ENCODE measurements around the gene MLXIP.

Gene MLXIP

DNA sequence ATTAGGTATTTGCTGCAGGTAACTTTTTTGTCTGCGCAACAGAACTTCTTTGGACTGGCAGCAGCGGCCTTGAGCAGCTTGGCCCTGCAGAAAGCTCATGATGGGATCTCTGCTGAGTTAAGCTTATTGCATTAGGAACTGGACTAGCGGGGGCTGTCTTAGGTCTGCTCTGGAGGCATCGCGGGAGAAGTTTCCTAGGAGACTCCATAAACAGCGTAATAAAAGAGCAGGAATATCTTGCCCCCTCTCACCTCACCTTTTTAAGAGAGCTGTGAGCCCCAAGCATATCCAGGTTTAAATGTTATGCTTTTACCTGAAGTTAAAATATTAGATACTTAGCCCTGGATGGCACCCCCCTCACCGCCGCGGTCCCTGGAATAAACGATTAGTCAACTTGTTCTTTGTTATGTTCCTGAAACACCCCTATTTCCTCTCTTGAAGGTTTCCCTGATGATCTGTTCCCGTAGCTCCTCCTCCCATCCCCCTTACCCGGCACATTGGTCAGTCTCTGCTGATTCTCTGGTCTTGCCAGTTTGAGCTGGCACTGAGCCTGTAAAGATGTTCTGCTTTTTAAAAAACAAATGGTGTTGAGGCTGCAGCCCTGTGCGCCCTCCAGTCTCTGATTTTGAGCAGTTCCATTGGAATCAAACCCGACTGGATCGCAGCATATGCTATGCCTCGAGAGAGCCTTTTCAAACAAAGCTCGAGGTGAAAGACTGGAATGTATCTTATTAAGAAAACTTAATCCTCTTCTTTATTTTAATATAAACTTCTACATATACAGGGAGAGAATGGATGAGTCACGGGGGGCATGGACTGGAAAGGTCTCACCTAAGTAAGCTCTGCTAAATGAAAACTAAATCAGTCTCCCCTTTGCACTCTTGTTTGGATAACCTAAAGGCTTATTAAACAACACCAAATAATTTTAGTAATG lies 1.9 kb downstream of the MLXIP start:
- H3K4me1 ChIP-seq (ENCODE audit: control insufficient read depth, insufficient read depth, low read length, unreplicated experiment), result peaks cover 26% of the 10 kb centered on the region

DNA sequence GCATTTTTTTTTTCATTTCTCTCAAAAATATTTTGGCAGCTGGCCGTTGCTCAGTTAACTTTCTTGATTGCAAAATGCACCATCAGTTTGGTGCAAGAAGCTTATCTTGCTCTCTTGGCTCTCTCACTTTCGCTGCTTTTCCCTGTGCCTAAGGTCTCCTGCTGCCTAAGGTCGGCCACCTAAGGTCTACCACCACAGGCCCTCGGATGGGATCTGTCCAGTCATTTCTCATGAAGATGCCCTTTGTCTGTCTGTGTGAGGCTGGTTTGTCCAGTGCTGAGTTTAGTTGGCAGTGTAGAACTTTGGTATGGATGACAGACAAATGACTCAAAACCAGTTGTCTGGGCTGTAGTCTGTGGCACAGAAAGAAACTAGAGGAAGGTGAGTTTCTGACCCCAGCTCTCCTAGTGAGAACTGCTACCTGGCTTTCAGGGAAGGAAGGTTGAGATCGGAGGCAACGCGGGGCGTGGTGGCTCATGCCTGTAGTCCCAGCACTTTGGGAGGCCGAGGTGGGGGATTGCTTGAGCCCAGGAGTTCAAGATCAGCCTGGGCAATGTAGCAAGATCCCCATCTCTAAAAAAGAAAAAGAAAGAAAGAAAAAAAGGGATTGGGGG lies 2.6 kb downstream of the MLXIP start:
- Histone ChIP-seq H3K27me3 (ENCODE audit: insufficient read depth, low read length) (no peaks in the 10 kb centered on the region), H3K27ac (ENCODE audit: low read depth, low read length) (peak overlapping the region; percentile 58), H3K36me3 (ENCODE audit: insufficient read depth, low read length) (0 out of 2 replicates have a peak, but pooled peaks cover 2% of the 10 kb centered on the region), H3K4me1 (ENCODE audit: control insufficient read depth, insufficient read depth, low read length, unreplicated experiment) (peaks cover 26% of the 10 kb centered on the region), H3K4me3 (ENCODE audit: low read depth, low read length) (peak overlapping the region; percentile 99), H2AFZ (ENCODE audit: low read length, unreplicated experiment) (no peak overlapping the region), H3K79me2 (ENCODE audit: control insufficient read depth, insufficient read depth, low read length, unreplicated experiment) (peaks cover 68% of the 10 kb centered on the region)

More for the DNA sequence above, 1.9 kb downstream of the MLXIP start:
- Histone ChIP-seq H3K79me2 (ENCODE audit: control insufficient read depth, insufficient read depth, low read length, unreplicated experiment) (peaks cover 60% of the 10 kb centered on the region), H2AFZ (ENCODE audit: low read length, unreplicated experiment) (no peak overlapping the region), H3K27ac (ENCODE audit: low read depth, low read length) (peak overlapping the region; percentile 58), H3K27me3 (ENCODE audit: insufficient read depth, low read length) (no peaks in the 10 kb centered on the region), H3K4me3 (ENCODE audit: low read depth, low read length) (peak overlapping the region; percentile 99), H3K36me3 (ENCODE audit: insufficient read depth, low read length) (0 out of 2 replicates have a peak, but pooled peaks cover 2% of the 10 kb centered on the region)

DNA sequence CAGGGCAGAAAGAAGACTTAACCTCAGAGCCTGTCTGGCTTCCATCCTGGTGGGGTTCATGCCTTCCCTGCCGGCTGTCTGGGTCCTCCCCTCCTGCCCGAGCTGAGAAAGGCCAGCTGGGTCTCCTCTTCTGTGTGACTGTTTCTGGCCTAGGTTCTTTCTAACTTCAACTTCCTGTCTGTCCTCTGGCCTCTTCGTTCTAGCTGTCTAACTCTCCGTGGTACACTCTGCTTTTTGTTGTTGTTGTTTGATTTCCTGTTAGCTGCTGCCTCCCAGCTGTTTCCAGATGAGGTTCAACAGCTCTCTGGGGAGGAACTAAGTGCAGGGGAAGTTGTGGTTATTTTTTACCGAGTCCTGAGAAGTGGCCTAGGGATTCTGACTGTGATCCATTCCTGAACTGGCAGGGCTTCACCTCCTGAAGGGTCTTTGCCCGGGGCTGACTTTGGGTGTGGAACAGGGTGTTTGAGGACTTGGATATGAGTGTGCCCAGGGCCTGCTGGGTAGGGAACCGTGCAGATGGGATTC lies 3.2 kb downstream of the MLXIP start:
- H2AFZ ChIP-seq (ENCODE audit: low read length, unreplicated experiment), result no peak overlapping the region
- H3K36me3 ChIP-seq (ENCODE audit: insufficient read depth, low read length), result 0 out of 2 replicates have a peak, but pooled peaks cover 2% of the 10 kb centered on the region
- H3K4me1 ChIP-seq (ENCODE audit: control insufficient read depth, insufficient read depth, low read length, unreplicated experiment), result peaks cover 26% of the 10 kb centered on the region
- H3K79me2 ChIP-seq (ENCODE audit: control insufficient read depth, insufficient read depth, low read length, unreplicated experiment), result peaks cover 73% of the 10 kb centered on the region
- peak overlapping the region; percentile 99 for H3K4me3 ChIP-seq (ENCODE audit: low read depth, low read length)
- H3K27ac ChIP-seq (ENCODE audit: low read depth, low read length), result peak overlapping the region; percentile 58
- H3K27me3 ChIP-seq (ENCODE audit: insufficient read depth, low read length), result no peaks in the 10 kb centered on the region

DNA sequence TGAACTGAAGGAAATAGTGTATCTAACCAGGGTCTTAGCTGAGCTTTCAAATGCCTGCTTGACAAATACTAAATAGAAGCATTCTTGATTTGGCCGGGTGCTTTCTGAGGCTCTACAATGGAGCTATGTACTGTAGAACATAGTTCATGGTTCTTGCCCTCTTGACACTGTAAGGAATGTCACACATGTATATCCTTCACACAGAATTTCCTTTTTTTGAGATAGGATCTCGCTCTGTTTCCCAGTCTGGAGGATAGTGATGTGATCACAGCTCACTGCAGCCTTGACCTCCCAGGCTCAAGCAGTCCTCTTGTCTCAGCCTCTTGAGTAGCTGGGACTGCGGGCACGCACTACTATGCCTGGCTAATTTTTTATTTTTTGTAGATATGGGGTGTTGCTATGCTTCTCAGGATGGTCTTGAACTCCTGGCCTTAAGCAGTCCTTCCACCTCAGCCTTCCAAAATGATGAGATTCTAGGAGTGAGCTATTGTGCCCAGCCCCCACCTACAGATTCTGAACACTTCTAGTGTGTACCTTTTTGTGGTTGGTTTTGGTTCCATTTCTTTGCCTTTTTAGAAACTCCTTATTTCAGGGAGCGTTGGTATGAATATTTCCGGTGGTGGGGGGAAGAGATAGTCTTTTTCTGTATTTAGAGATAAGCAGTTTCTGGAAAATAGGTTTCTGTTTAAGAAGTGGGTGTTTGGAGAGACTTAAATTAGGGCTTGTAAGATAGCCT lies 4.2 kb downstream of the MLXIP start:
- no peak overlapping the region for H2AFZ ChIP-seq (ENCODE audit: low read length, unreplicated experiment)
- 0 out of 2 replicates have a peak, but pooled peaks cover 2% of the 10 kb centered on the region for H3K36me3 ChIP-seq (ENCODE audit: insufficient read depth, low read length)
- H3K4me1 ChIP-seq (ENCODE audit: control insufficient read depth, insufficient read depth, low read length, unreplicated experiment), result peaks cover 22% of the 10 kb centered on the region
- peaks cover 84% of the 10 kb centered on the region for H3K79me2 ChIP-seq (ENCODE audit: control insufficient read depth, insufficient read depth, low read length, unreplicated experiment)
- H3K27me3 ChIP-seq (ENCODE audit: insufficient read depth, low read length), result no peaks in the 10 kb centered on the region
- peak overlapping the region; percentile 99; the same call in 1 of the 2 replicates for H3K4me3 ChIP-seq (ENCODE audit: low read depth, low read length)
- peak overlapping the region; percentile 58; the same call in 1 of the 2 replicates for H3K27ac ChIP-seq (ENCODE audit: low read depth, low read length)

DNA sequence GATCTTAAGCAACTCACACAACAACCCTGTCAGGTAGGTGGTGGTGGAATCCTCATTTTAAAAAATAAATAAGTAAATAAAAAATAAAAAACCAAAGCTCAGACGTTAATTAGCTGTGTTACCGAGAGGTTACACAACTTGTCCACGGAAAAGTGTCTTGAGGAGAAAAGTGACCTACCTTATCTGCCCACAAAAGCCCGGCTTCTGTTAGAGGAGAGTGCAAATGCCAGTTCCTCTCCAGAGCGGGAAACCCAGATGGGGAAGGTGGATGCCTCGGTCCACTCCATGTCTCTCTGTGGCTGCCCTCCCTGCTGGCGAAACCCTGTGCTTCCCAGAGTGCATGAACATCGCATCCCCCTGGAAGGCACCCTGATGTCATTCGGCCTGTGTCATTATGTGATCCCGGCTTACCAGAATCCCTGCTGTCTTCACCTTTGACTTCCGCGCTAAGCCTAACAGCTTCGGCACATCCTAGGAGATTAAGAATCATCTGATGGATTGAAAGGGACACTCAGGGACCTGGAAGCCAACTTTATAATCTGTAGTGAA lies 6.4 kb downstream of the MLXIP start:
- peaks cover 89% of the 10 kb centered on the region for H3K79me2 ChIP-seq (ENCODE audit: control insufficient read depth, insufficient read depth, low read length, unreplicated experiment)
- no peak overlapping the region for H2AFZ ChIP-seq (ENCODE audit: low read length, unreplicated experiment)
- H3K27me3 ChIP-seq (ENCODE audit: insufficient read depth, low read length), result no peaks in the 10 kb centered on the region
- no peak overlapping the region for H3K4me3 ChIP-seq (ENCODE audit: low read depth, low read length)
- H3K27ac ChIP-seq (ENCODE audit: low read depth, low read length), result no peak overlapping the region
- H3K4me1 ChIP-seq (ENCODE audit: control insufficient read depth, insufficient read depth, low read length, unreplicated experiment), result peaks cover 25% of the 10 kb centered on the region
- H3K36me3 ChIP-seq (ENCODE audit: insufficient read depth, low read length), result 0 out of 2 replicates have a peak, but pooled peaks cover 2% of the 10 kb centered on the region

DNA sequence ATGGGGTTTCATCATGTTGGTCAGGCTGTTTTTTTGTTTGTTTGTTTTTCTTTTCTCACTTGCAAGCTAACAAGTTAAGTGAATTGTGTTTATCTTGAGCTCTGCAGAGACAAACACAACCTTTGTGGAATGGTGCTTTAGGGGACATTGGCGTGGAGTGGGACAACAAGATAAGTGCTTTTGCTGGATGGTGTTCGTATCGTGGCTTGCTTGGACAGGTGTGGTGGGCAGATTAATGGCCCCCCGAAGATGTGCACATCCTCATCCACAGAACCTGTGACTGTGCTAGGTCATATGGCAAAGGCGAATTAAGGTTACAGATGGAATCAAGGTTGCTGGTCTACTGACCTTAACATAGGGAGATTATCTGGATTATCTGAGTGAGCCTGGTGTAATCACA lies 7.0 kb downstream of the MLXIP start:
- H3K27ac ChIP-seq (ENCODE audit: low read depth, low read length), result no peak overlapping the region
- H3K79me2 ChIP-seq (ENCODE audit: control insufficient read depth, insufficient read depth, low read length, unreplicated experiment), result peaks cover 91% of the 10 kb centered on the region
- H2AFZ ChIP-seq (ENCODE audit: low read length, unreplicated experiment), result no peak overlapping the region
- H3K4me3 ChIP-seq (ENCODE audit: low read depth, low read length), result no peak overlapping the region
- H3K4me1 ChIP-seq (ENCODE audit: control insufficient read depth, insufficient read depth, low read length, unreplicated experiment), result peaks cover 31% of the 10 kb centered on the region
- no peaks in the 10 kb centered on the region for H3K27me3 ChIP-seq (ENCODE audit: insufficient read depth, low read length)
- H3K36me3 ChIP-seq (ENCODE audit: insufficient read depth, low read length), result 0 out of 2 replicates have a peak, but pooled peaks cover 2% of the 10 kb centered on the region

DNA sequence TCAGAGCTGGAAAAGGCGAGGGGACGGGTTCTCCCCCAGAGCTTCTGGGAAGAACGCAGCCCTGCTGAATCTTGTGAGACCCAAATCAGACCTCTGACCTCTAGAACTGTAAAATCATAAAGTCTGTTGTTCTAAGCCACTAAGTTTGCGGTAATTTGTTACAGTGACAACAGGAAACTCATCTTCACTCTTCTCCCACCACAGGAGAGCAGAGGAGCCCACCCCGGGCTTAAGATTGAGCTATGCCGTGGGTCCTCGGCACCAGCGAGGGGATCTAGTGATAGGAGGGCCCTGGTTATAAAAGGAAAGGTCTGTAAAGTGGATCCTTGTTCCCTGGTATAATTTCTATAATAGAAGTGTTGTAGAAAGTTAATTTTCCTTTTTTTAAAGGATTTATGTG lies 7.6 kb downstream of the MLXIP start:
- no peak overlapping the region for H3K27ac ChIP-seq (ENCODE audit: low read depth, low read length)
- no peak overlapping the region for H3K4me3 ChIP-seq (ENCODE audit: low read depth, low read length)
- H3K36me3 ChIP-seq (ENCODE audit: insufficient read depth, low read length), result 0 out of 2 replicates have a peak, but pooled peaks cover 2% of the 10 kb centered on the region
- H3K27me3 ChIP-seq (ENCODE audit: insufficient read depth, low read length), result no peaks in the 10 kb centered on the region
- peaks cover 94% of the 10 kb centered on the region for H3K79me2 ChIP-seq (ENCODE audit: control insufficient read depth, insufficient read depth, low read length, unreplicated experiment)
- peaks cover 34% of the 10 kb centered on the region for H3K4me1 ChIP-seq (ENCODE audit: control insufficient read depth, insufficient read depth, low read length, unreplicated experiment)
- no peak overlapping the region for H2AFZ ChIP-seq (ENCODE audit: low read length, unreplicated experiment)

DNA sequence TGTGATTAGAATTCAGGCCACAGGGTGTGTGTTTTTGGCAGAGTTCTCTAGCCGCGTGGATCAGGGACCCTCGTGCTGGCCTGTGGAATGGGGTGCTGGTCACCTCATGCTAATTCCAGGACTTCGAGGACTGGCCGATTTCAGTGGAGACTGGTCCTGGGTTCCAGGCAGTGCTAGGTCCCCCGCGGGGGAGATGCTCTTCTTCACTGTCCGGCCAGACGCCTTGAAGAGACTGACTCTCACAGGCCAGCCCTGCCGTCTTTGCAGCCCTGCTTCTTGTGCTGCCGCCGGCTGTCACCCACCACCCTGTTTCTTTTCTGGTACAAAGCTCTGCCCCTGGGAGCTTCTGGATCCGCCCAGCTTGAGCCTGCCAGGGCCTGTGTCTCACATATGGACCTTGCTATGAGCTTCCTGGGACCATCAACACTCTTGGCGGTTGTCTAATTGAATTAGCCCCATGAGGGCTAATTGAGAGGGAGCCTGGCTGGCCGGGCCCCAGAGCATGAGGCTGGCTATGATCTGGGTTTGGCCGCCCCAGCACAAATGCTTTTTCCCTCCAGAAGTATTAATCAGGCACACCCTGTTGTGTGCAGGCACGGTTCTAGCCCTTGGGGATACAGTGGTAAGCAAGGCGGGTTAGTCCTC lies 8.2 kb downstream of the MLXIP start:
- H3K79me2 ChIP-seq (ENCODE audit: control insufficient read depth, insufficient read depth, low read length, unreplicated experiment), result peaks cover 94% of the 10 kb centered on the region
- H2AFZ ChIP-seq (ENCODE audit: low read length, unreplicated experiment), result no peak overlapping the region
- no peak overlapping the region for H3K4me3 ChIP-seq (ENCODE audit: low read depth, low read length)
- H3K4me1 ChIP-seq (ENCODE audit: control insufficient read depth, insufficient read depth, low read length, unreplicated experiment), result peaks cover 34% of the 10 kb centered on the region
- H3K27ac ChIP-seq (ENCODE audit: low read depth, low read length), result no peak overlapping the region
- no peaks in the 10 kb centered on the region for H3K27me3 ChIP-seq (ENCODE audit: insufficient read depth, low read length)
- 0 out of 2 replicates have a peak, but pooled peaks cover 2% of the 10 kb centered on the region for H3K36me3 ChIP-seq (ENCODE audit: insufficient read depth, low read length)

DNA sequence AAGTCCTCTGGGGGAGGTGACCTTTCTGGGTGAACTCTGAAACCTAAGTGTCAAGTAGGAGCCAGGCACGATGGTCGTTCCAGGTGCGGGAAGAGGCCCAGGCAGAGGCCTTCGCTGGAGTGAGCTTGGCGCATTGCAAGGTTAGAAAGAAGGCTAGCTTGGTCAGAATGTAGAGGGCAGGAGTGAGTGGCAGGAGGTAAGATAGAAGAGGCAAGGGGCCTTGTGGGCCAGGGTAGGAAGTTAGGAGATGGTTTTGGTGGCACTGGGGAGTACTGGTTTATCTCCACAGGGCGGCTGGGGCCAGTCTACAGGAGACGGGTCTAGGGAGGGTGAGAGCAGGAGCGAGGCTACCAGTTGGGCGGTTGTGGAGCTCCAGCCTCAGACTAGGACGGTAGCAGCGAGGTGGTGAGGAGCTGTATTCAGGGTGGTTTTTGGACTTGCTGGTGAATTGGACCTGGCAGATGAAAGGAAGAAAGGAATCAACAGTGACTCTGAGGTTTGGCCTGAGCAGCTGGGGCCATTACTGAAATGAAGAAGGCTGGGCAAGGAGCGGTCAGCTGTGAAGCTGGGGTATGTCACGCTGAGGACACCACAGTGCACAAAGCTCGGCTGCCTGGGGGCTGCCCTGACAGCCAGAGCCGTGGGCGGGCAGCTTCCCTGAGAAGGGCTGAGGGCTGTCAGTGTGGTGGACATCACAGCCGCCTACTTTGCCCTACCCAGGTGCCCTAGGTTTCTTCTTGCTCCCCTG lies 9.0 kb downstream of the MLXIP start:
- Histone ChIP-seq H2AFZ (ENCODE audit: low read length, unreplicated experiment) (no peak overlapping the region), H3K79me2 (ENCODE audit: control insufficient read depth, insufficient read depth, low read length, unreplicated experiment) (peaks cover 94% of the 10 kb centered on the region), H3K36me3 (ENCODE audit: insufficient read depth, low read length) (0 out of 2 replicates have a peak, but pooled peaks cover 2% of the 10 kb centered on the region), H3K27me3 (ENCODE audit: insufficient read depth, low read length) (no peaks in the 10 kb centered on the region), H3K4me1 (ENCODE audit: control insufficient read depth, insufficient read depth, low read length, unreplicated experiment) (peaks cover 25% of the 10 kb centered on the region), H3K27ac (ENCODE audit: low read depth, low read length) (no peak overlapping the region), H3K4me3 (ENCODE audit: low read depth, low read length) (no peak overlapping the region)
